Liver (tissue), 9 donors: ENCODE results near the gene VGLL2. TPM values are rescaled to one million over a fixed set of nuclear protein-coding genes. Genes with fewer than 3 reads are reported as not detected.

Source experiments
- DNase-seq: peaks from one replicate; pipeline ENCODE4 v3.0.0-alpha.2; 2017; ENCODE audit warnings: low spot score
- H3K27ac ChIP-seq, 2 donors: one replicate each; pipeline ENCODE4 v1.7.0; 2013; ENCODE audit warnings: inconsistent platforms in 2 of 2, low read length in 2 of 2, control low read depth in 1 of 2, low read depth in 1 of 2, mild to moderate bottlenecking in 1 of 2
- H3K27me3 ChIP-seq, 4 donors: one replicate each; pipeline versions ENCODE4 v1.6.1 to v1.7.0; 2013; ENCODE audit warnings: low read length in 3 of 4, inconsistent platforms in 1 of 4, mild to moderate bottlenecking in 1 of 4, moderate library complexity in 1 of 4; ENCODE audit not compliant: control insufficient read depth in 4 of 4, insufficient read depth in 4 of 4
- H3K36me3 ChIP-seq, 4 donors: one replicate each; pipeline versions ENCODE4 v1.6.1 to v1.7.0; 2013; ENCODE audit warnings: low read length in 3 of 4, mild to moderate bottlenecking in 3 of 4, low read depth in 1 of 4, moderate library complexity in 1 of 4; ENCODE audit not compliant: control insufficient read depth in 4 of 4, insufficient read depth in 3 of 4
- H3K4me1 ChIP-seq, 4 donors: one replicate each; pipeline versions ENCODE4 v1.6.1 to v1.7.0; 2013; ENCODE audit warnings: low read length in 3 of 4, mild to moderate bottlenecking in 3 of 4, moderate library complexity in 1 of 4; ENCODE audit not compliant: control insufficient read depth in 4 of 4, insufficient read depth in 4 of 4
- H3K4me3 ChIP-seq, 3 donors: one replicate each; pipeline versions ENCODE4 v1.6.1 to v1.7.0; 2013; ENCODE audit warnings: low read length in 3 of 3, control low read depth in 1 of 3, low read depth in 1 of 3, mild to moderate bottlenecking in 1 of 3
- H3K9ac ChIP-seq, 2 donors: one replicate each; pipeline ENCODE4 v1.7.0; 2013; ENCODE audit warnings: low read length in 2 of 2, mild to moderate bottlenecking in 2 of 2, moderate library complexity in 2 of 2, control low read depth in 1 of 2, low read depth in 1 of 2
- H3K9me3 ChIP-seq, 4 donors: one replicate each; pipeline versions ENCODE4 v1.6.1 to v1.7.0; 2013; ENCODE audit warnings: low read length in 3 of 4; ENCODE audit not compliant: control insufficient read depth in 4 of 4
- EGR1 ChIP-seq, 2 donors: IDR thresholded peaks; 2 replicates each; pipeline ENCODE4 v1.6.1; 2016 to 2018; ENCODE audit warnings: antibody characterized with exemption in 2 of 2, low read depth in 2 of 2
- FOXA1 ChIP-seq: IDR thresholded peaks from 2 replicates; pipeline ENCODE4 v1.6.1; 2016; ENCODE audit warnings: antibody characterized with exemption
- FOXA2 ChIP-seq: IDR thresholded peaks from 2 replicates; pipeline ENCODE4 v1.6.1; 2016; ENCODE audit warnings: antibody characterized with exemption
- GABPA ChIP-seq, 2 donors: IDR thresholded peaks in 1 of 2; conservative IDR thresholded peaks in 1 of 2; 2 replicates each; pipeline ENCODE4 v1.6.1; 2016; ENCODE audit warnings: antibody characterized with exemption in 2 of 2, mild to moderate bottlenecking in 1 of 2, moderate library complexity in 1 of 2
- HNF4A ChIP-seq, 2 donors: conservative IDR thresholded peaks; 2 replicates each; pipeline ENCODE4 v1.6.1; 2016; ENCODE audit warnings: antibody characterized with exemption in 2 of 2, mild to moderate bottlenecking in 2 of 2
- HNF4G ChIP-seq: IDR thresholded peaks from 2 replicates; pipeline ENCODE4 v1.6.1; 2016; ENCODE audit warnings: antibody characterized with exemption
- JUND ChIP-seq, 2 donors: IDR thresholded peaks; 2 replicates each; pipeline ENCODE4 v1.6.1; 2016; ENCODE audit warnings: antibody characterized with exemption in 2 of 2
- NR2F2 ChIP-seq: IDR thresholded peaks from 2 replicates; pipeline ENCODE4 v1.6.1; 2016; ENCODE audit warnings: antibody characterized with exemption
- RAD21 ChIP-seq, 2 donors: IDR thresholded peaks; 2 replicates each; pipeline ENCODE4 v1.6.1; 2016; ENCODE audit warnings: antibody characterized with exemption in 2 of 2, mild to moderate bottlenecking in 2 of 2
- RXRA ChIP-seq, 2 donors: IDR thresholded peaks; 2 replicates each; pipeline ENCODE4 v1.6.1; 2017 to 2018; ENCODE audit warnings: antibody characterized with exemption in 2 of 2, mild to moderate bottlenecking in 1 of 2
- SP1 ChIP-seq: IDR thresholded peaks from 2 replicates; pipeline ENCODE4 v1.6.1; 2018; ENCODE audit warnings: antibody characterized with exemption, mild to moderate bottlenecking
- TAF1 ChIP-seq: conservative IDR thresholded peaks from 2 replicates; pipeline ENCODE4 v1.6.1; 2016; ENCODE audit warnings: antibody characterized with exemption, mild to moderate bottlenecking
- YY1 ChIP-seq: IDR thresholded peaks from 2 replicates; pipeline ENCODE4 v1.6.1; 2016; ENCODE audit warnings: antibody characterized with exemption, mild to moderate bottlenecking
- WGBS: extraction: QIAGEN DNeasy Blood & Tissue Kit; methylation state at CpG from one replicate; pipeline ENCODE4 v1.1.7; 2013; 5-methylcytosine and 5-hydroxymethylcytosine counted together
- polyA plus RNA-seq, 2 donors: library from polyadenylated mRNA; stranded (reverse) in 1 of 2; unstranded in 1 of 2; fragments of 200-250 nt in 1 of 2; fragments of >200 nt in 1 of 2; fragmentation: Nextera tagmentation in 1 of 2; extraction: Ambion mirVana in 1 of 2; gene quantifications; one replicate each; pipeline versions ENCODE4 v1.2.1 to v1.2.3, GENCODE V29; 2013 to 2015
- total RNA-seq, 2 donors: library from RNA; depleted of rRNA; stranded (reverse); fragments of >200 nt; gene quantifications; one replicate each; pipeline ENCODE4 v1.2.3, GENCODE V29; 2014
- TF ChIP-seq, protein P1 (sequence below): fragments of 150-350 bp; IDR thresholded peaks from 2 replicates; pipeline ENCODE4 v1.5.1; 2017; ENCODE audit warnings: improper control_type of control experiment, low read depth, low read length; ENCODE audit not compliant: missing input control
- TF ChIP-seq, protein P2 (sequence below): IDR thresholded peaks from 2 replicates; pipeline ENCODE4 v1.6.1; 2016; ENCODE audit warnings: antibody characterized with exemption
- TF ChIP-seq, protein P3 (sequence below): IDR thresholded peaks from 2 replicates; pipeline ENCODE4 v1.6.1; 2016; ENCODE audit warnings: antibody characterized with exemption, mild to moderate bottlenecking
- TF ChIP-seq, protein P4 (sequence below): IDR thresholded peaks from 2 replicates; pipeline ENCODE4 v1.6.1; 2016; ENCODE audit warnings: antibody characterized with exemption
- TF ChIP-seq, protein P5 (sequence below): IDR thresholded peaks from 2 replicates; pipeline ENCODE4 v1.6.1; 2016; ENCODE audit warnings: antibody characterized with exemption
- donor health status: healthy.
- donor health status: healthy.
- donor health status: healthy.
- donor health status: healthy.
- donor health status: healthy.

The VGLL2 gene
- total and polyA plus RNA-seq, 4 donors: not detected

DNA sequence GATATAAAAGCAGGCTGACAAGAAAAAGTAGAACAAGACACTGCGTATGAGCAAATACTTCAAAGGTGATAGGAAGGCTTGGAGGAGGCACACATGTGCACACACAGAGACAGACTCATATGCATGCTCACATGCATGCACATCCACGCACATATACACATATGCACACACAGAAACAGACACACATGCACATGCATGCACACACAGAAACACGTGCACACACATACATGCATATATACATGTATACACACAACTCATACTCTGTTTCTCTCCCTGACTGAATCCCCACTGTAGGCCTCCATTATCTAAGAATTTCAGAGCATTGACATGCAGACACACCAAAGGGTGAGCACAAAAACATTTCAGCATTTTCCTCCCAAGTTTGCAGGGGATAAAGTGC, 43.7 kb downstream of the VGLL2 start:
- H3K4me3 ChIP-seq: no peak overlapping the region
- no peak overlapping the region for H3K27ac ChIP-seq
- peaks cover 0 to 11% (median 0%) of the 10 kb centered on the region in 4 donors for H3K27me3 ChIP-seq
- no peaks in the 10 kb centered on the region for H3K36me3 ChIP-seq
- H3K9me3 ChIP-seq: no peaks in the 10 kb centered on the region
- no peak for DNase-seq
- TF ChIP-seq, protein P1, sequence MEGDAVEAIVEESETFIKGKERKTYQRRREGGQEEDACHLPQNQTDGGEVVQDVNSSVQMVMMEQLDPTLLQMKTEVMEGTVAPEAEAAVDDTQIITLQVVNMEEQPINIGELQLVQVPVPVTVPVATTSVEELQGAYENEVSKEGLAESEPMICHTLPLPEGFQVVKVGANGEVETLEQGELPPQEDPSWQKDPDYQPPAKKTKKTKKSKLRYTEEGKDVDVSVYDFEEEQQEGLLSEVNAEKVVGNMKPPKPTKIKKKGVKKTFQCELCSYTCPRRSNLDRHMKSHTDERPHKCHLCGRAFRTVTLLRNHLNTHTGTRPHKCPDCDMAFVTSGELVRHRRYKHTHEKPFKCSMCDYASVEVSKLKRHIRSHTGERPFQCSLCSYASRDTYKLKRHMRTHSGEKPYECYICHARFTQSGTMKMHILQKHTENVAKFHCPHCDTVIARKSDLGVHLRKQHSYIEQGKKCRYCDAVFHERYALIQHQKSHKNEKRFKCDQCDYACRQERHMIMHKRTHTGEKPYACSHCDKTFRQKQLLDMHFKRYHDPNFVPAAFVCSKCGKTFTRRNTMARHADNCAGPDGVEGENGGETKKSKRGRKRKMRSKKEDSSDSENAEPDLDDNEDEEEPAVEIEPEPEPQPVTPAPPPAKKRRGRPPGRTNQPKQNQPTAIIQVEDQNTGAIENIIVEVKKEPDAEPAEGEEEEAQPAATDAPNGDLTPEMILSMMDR: no peak
- no peak for TF ChIP-seq HNF4G
- TF ChIP-seq YY1: no peak
- TF ChIP-seq FOXA2: no peak
- TF ChIP-seq JUND (IDR thresholded peaks at IDR 0.05): no peak
- no peak for TF ChIP-seq EGR1 (IDR thresholded peaks at IDR 0.05; ENCODE audit: low read depth in 2 of 2)
- no peak for TF ChIP-seq SP1
- TF ChIP-seq RAD21 (IDR thresholded peaks at IDR 0.05): no peak
- no peak for TF ChIP-seq NR2F2
- TF ChIP-seq, protein P2, sequence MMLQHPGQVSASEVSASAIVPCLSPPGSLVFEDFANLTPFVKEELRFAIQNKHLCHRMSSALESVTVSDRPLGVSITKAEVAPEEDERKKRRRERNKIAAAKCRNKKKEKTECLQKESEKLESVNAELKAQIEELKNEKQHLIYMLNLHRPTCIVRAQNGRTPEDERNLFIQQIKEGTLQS: no peak
- H3K4me1 ChIP-seq: no peaks in the 10 kb centered on the region
- WGBS: 88% methylated on average over 3 of the region's 3 CpGs
- no peak overlapping the region for H3K9ac ChIP-seq

DNA sequence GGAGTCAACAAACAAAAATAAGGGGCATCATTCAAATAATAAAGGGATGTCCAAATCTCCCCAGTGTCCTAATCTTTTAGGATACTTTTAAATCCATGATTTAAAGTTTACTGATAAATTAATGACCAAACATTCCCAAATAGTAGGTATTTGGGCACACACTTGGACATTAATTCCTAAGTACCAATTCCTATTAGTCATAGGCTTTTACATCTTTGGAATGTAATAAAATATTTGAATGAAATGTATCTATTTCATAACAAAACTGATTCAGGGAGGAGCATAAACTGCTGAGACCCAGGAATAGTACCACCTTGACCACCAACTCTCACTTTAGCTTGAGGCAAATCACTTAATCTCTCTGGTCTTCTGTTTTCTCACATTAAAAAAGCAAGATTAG, 44.3 kb downstream of the VGLL2 start:
- Histone ChIP-seq H3K27ac (no peak overlapping the region), H3K36me3 (no peaks in the 10 kb centered on the region), H3K9me3 (no peaks in the 10 kb centered on the region), H3K27me3 (peaks cover 0 to 11% (median 0%) of the 10 kb centered on the region in 4 donors), H3K4me1 (no peaks in the 10 kb centered on the region), H3K9ac (no peak overlapping the region), H3K4me3 (no peak overlapping the region)
- DNase-seq: no peak
- TF ChIP-seq HNF4A (conservative IDR thresholded peaks at IDR 0.05): no peak
- TF ChIP-seq SP1: no peak
- no peak for TF ChIP-seq FOXA1
- TF ChIP-seq, protein P1: no peak
- TF ChIP-seq HNF4G: no peak
- no peak for TF ChIP-seq YY1
- TF ChIP-seq GABPA (IDR thresholded peaks at IDR 0.05 in 1 of 2, conservative IDR thresholded peaks at IDR 0.05 in 1 of 2): no peak
- TF ChIP-seq, protein P2: no peak
- TF ChIP-seq, protein P3, sequence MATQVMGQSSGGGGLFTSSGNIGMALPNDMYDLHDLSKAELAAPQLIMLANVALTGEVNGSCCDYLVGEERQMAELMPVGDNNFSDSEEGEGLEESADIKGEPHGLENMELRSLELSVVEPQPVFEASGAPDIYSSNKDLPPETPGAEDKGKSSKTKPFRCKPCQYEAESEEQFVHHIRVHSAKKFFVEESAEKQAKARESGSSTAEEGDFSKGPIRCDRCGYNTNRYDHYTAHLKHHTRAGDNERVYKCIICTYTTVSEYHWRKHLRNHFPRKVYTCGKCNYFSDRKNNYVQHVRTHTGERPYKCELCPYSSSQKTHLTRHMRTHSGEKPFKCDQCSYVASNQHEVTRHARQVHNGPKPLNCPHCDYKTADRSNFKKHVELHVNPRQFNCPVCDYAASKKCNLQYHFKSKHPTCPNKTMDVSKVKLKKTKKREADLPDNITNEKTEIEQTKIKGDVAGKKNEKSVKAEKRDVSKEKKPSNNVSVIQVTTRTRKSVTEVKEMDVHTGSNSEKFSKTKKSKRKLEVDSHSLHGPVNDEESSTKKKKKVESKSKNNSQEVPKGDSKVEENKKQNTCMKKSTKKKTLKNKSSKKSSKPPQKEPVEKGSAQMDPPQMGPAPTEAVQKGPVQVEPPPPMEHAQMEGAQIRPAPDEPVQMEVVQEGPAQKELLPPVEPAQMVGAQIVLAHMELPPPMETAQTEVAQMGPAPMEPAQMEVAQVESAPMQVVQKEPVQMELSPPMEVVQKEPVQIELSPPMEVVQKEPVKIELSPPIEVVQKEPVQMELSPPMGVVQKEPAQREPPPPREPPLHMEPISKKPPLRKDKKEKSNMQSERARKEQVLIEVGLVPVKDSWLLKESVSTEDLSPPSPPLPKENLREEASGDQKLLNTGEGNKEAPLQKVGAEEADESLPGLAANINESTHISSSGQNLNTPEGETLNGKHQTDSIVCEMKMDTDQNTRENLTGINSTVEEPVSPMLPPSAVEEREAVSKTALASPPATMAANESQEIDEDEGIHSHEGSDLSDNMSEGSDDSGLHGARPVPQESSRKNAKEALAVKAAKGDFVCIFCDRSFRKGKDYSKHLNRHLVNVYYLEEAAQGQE: no peak
- no peak for TF ChIP-seq EGR1 (IDR thresholded peaks at IDR 0.05; ENCODE audit: low read depth in 2 of 2)
- no peak for TF ChIP-seq TAF1
- no peak for TF ChIP-seq JUND (IDR thresholded peaks at IDR 0.05)
- no peak for TF ChIP-seq RXRA (IDR thresholded peaks at IDR 0.05)
- TF ChIP-seq NR2F2: no peak
- TF ChIP-seq, protein P4, sequence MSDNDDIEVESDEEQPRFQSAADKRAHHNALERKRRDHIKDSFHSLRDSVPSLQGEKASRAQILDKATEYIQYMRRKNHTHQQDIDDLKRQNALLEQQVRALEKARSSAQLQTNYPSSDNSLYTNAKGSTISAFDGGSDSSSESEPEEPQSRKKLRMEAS: no peak
- no peak for TF ChIP-seq FOXA2
- TF ChIP-seq, protein P5, sequence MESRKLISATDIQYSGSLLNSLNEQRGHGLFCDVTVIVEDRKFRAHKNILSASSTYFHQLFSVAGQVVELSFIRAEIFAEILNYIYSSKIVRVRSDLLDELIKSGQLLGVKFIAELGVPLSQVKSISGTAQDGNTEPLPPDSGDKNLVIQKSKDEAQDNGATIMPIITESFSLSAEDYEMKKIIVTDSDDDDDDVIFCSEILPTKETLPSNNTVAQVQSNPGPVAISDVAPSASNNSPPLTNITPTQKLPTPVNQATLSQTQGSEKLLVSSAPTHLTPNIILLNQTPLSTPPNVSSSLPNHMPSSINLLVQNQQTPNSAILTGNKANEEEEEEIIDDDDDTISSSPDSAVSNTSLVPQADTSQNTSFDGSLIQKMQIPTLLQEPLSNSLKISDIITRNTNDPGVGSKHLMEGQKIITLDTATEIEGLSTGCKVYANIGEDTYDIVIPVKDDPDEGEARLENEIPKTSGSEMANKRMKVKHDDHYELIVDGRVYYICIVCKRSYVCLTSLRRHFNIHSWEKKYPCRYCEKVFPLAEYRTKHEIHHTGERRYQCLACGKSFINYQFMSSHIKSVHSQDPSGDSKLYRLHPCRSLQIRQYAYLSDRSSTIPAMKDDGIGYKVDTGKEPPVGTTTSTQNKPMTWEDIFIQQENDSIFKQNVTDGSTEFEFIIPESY: no peak
- no peak for TF ChIP-seq RAD21 (IDR thresholded peaks at IDR 0.05)
